Natural killer cell (primary cell): ENCODE measurements around the gene C1QC. TPM values are rescaled to one million over a fixed set of nuclear protein-coding genes. Genes with fewer than 3 reads are reported as not detected.

Experiments used
- ATAC-seq, 3 donors: fragments of 150-1000 bp in 2 of 3; fragments of 200-7000 bp in 1 of 3; cut with Tn5 transposase; 1 replicate in 1 of 3; 2 replicates in 2 of 3; pipeline ENCODE4 v1.10.0; 2021; ENCODE audit warnings: mild to moderate bottlenecking in 2 of 3, moderate library complexity in 2 of 3
- DNase-seq, 2 donors: peaks; one replicate each; pipeline versions ENCODE4 v3.0.0 to v3.0.0-alpha.2; 2013 to 2021; ENCODE audit warnings: mixed read lengths in 1 of 2
- H3K27ac ChIP-seq: one replicate; pipeline ENCODE4 v1.5.1; 2013; ENCODE audit warnings: mild to moderate bottlenecking, low read length
- H3K27me3 ChIP-seq: one replicate; pipeline ENCODE4 v1.6.1; 2013; ENCODE audit warnings: low read length; ENCODE audit not compliant: control insufficient read depth, insufficient read depth
- H3K36me3 ChIP-seq: one replicate; pipeline ENCODE4 v1.6.1; 2013; ENCODE audit warnings: low read length; ENCODE audit not compliant: control insufficient read depth, insufficient read depth
- H3K4me1 ChIP-seq: one replicate; pipeline ENCODE4 v1.6.1; 2013; ENCODE audit warnings: low read length; ENCODE audit not compliant: control insufficient read depth, insufficient read depth
- H3K4me3 ChIP-seq: one replicate; pipeline ENCODE4 v1.5.1; 2013; ENCODE audit warnings: low read length
- H3K9me3 ChIP-seq: one replicate; pipeline ENCODE4 v1.6.1; 2013; ENCODE audit warnings: low read length; ENCODE audit not compliant: control insufficient read depth, insufficient read depth
- H3K27ac Mint-ChIP-seq, 2 donors: one replicate each; pipeline ENCODE4 v1.8.0; 2022; ENCODE audit warnings: mild to moderate bottlenecking in 2 of 2, mixed read lengths in 2 of 2, moderate library complexity in 1 of 2
- H3K27me3 Mint-ChIP-seq, 2 donors: one replicate each; pipeline ENCODE4 v1.8.0; 2022; ENCODE audit warnings: low read depth in 2 of 2, mixed read lengths in 2 of 2
- H3K36me3 Mint-ChIP-seq: one replicate; pipeline ENCODE4 v1.8.0; 2022; ENCODE audit warnings: mixed read lengths
- H3K4me1 Mint-ChIP-seq, 2 donors: one replicate each; pipeline ENCODE4 v1.8.0; 2022; ENCODE audit warnings: mixed read lengths in 2 of 2
- H3K4me3 Mint-ChIP-seq: one replicate; pipeline ENCODE4 v1.8.0; 2022; ENCODE audit warnings: mild to moderate bottlenecking, moderate library complexity, mixed read lengths
- H3K9me3 Mint-ChIP-seq, 2 donors: one replicate each; pipeline ENCODE4 v1.8.0; 2022; ENCODE audit warnings: mixed read lengths in 2 of 2
- CTCF ChIP-seq: fragments of 200-600 bp; IDR thresholded peaks from one replicate; pipeline ENCODE4 v1.8.0; 2022; ENCODE audit warnings: antibody characterized with exemption
- WGBS: methylation state at CpG from one replicate; pipeline ENCODE4 v1.1.7; 2013; ENCODE audit warnings: missing lambda C conversion rate; ENCODE audit not compliant: insufficient coverage; 5-methylcytosine and 5-hydroxymethylcytosine counted together
- intact Hi-C: fragments of 100-400 bp; cut with micrococcal nuclease; formaldehyde crosslinking; loops from one replicate; pipeline ENCODE4 v1.14.2; 2022
- total RNA-seq, 4 donors: library from RNA; stranded (reverse); fragments of 120-200 nt in 1 of 4; gene quantifications; one replicate each; pipeline versions ENCODE4 v1.2.3 to v1.2.4, GENCODE V29; 2013 to 2022

The C1QC gene
- total RNA-seq, 3 donors from 2014 or later (not counting 1 experiment from before 2014, with no cell fraction given), result 0.33 TPM; not detected in 2

GRCh38 chr1:22606161-22606560 lies 37.3 kb upstream of the C1QC start:
- no peak for TF ChIP-seq CTCF
- DNase-seq (no peak), ATAC-seq (no peak)
- Histone ChIP-seq H3K9me3 (no peaks in the 10 kb centered on the region), H3K36me3 (no peaks in the 10 kb centered on the region), H3K27me3 (peaks cover 3% of the 10 kb centered on the region), H3K4me3 (no peak overlapping the region), H3K4me1 (no peaks in the 10 kb centered on the region), H3K27ac (no peak overlapping the region)
- Mint-ChIP-seq H3K36me3 (no peaks in the 10 kb centered on the region), H3K9me3 (no peaks in the 10 kb centered on the region), H3K27ac (no peak overlapping the region), H3K27me3 (peaks cover 36 to 56% of the 10 kb centered on the region in 2 donors), H3K4me3 (no peak overlapping the region), H3K4me1 (no peaks in the 10 kb centered on the region)
- intact Hi-C loops, result no loop called here
- WGBS, result 56% methylated on average over 2 of the region's 4 CpGs

- Histone ChIP-seq H3K27ac (no peak overlapping the region), H3K4me1 (no peaks in the 10 kb centered on the region), H3K27me3 (peaks cover 3% of the 10 kb centered on the region), H3K36me3 (no peaks in the 10 kb centered on the region), H3K4me3 (no peak overlapping the region), H3K9me3 (no peaks in the 10 kb centered on the region)
- no peak for TF ChIP-seq CTCF
- ATAC-seq, result no peak
- Mint-ChIP-seq H3K27me3 (peaks cover 36 to 62% of the 10 kb centered on the region in 2 donors), H3K4me3 (no peak overlapping the region), H3K4me1 (no peaks in the 10 kb centered on the region), H3K36me3 (no peaks in the 10 kb centered on the region), H3K9me3 (no peaks in the 10 kb centered on the region), H3K27ac (no peak overlapping the region)
- intact Hi-C loops, result no loop called here
- WGBS, result 9% methylated on average over 10 of the region's 10 CpGs
- DNase-seq, result no peak
Measured at GRCh38 chr1:22607154-22607553, 36.3 kb upstream of the C1QC start.

- DNase-seq, result no peak
- H3K36me3 ChIP-seq, result no peaks in the 10 kb centered on the region
- no peaks in the 10 kb centered on the region for H3K36me3 Mint-ChIP-seq
- H3K4me3 ChIP-seq, result no peak overlapping the region
- no peaks in the 10 kb centered on the region for H3K4me1 Mint-ChIP-seq
- H3K27ac Mint-ChIP-seq, result no peak overlapping the region
- no peaks in the 10 kb centered on the region for H3K9me3 Mint-ChIP-seq
- ATAC-seq, result no peak
- no peaks in the 10 kb centered on the region for H3K4me1 ChIP-seq
- no peaks in the 10 kb centered on the region for H3K9me3 ChIP-seq
- H3K27me3 Mint-ChIP-seq, result peaks cover 36 to 62% of the 10 kb centered on the region in 2 donors
- WGBS, result 74% methylated on average over 2 of the region's 3 CpGs
- H3K4me3 Mint-ChIP-seq, result no peak overlapping the region
- intact Hi-C loops, result no loop called here
- peaks cover 3% of the 10 kb centered on the region for H3K27me3 ChIP-seq
- no peak for TF ChIP-seq CTCF
- H3K27ac ChIP-seq, result no peak overlapping the region
Measured at GRCh38 chr1:22608361-22608760, 35.1 kb upstream of the C1QC start.

DNA sequence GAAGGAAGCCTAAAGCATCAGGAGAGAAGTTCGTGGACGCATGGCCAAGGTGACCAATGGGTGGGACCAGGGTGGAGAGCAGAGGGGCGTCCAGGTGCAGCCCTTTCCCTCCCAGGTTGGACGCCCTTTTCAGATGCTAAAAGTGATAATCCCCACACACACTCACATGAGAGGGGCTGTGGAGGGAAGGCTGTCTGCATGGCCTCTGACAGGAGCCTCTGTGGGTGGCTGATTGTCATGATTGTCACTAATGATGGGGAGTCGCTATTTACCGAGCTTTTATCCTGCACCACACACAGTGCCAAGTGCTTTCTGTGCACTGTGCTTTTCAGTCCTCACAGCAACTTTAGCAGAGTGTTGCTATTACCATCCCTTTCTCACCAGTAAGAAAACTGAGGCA lies 34.1 kb upstream of the C1QC start:
- Histone ChIP-seq H3K36me3 (no peaks in the 10 kb centered on the region), H3K4me3 (no peak overlapping the region), H3K27me3 (peaks cover 3% of the 10 kb centered on the region), H3K4me1 (no peaks in the 10 kb centered on the region), H3K27ac (no peak overlapping the region), H3K9me3 (no peaks in the 10 kb centered on the region)
- no peak for ATAC-seq
- 53% methylated on average over 3 of the region's 6 CpGs for WGBS
- no peak for TF ChIP-seq CTCF
- H3K4me3 Mint-ChIP-seq, result no peak overlapping the region
- no peak for DNase-seq
- no peaks in the 10 kb centered on the region for H3K9me3 Mint-ChIP-seq
- no peak overlapping the region for H3K27ac Mint-ChIP-seq
- intact Hi-C loops, result no loop called here
- peaks cover 34 to 64% of the 10 kb centered on the region in 2 donors for H3K27me3 Mint-ChIP-seq
- H3K4me1 Mint-ChIP-seq, result no peaks in the 10 kb centered on the region
- no peaks in the 10 kb centered on the region for H3K36me3 Mint-ChIP-seq
